Measurements from ENCODE around the gene STAT5A. TPM values are rescaled to one million over a fixed set of nuclear protein-coding genes. Genes with fewer than 3 reads are reported as not detected.
"Not testable (repeated sequence)": the region's sequence is repeated elsewhere in the genome, so short reads cannot be mapped to it uniquely, and the experiment has no call there.

The STAT5A gene
- total RNA-seq, 1 experiment from 2014 or later, result 9.4 TPM

GRCh38 chr17:42252597-42253550 is 35.4 kb upstream of the STAT5A start:
- no peak for DNase-seq
- Histone ChIP-seq H3K36me3 (replicated peaks; ENCODE audit: control insufficient read depth, insufficient read depth, low read length) (no peaks in the 10 kb centered on the region), H3K4me3 (ENCODE audit: insufficient read depth, low read depth, low read length) (no peak overlapping the region), H3K27me3 (ENCODE audit: control insufficient read depth, insufficient read depth, low read length) (no peaks in the 10 kb centered on the region)

GRCh38 chr17:42253578-42253977 is 34.7 kb upstream of the STAT5A start:
- Histone ChIP-seq H3K4me3 (ENCODE audit: insufficient read depth, low read depth, low read length) (no peak overlapping the region), H3K36me3 (replicated peaks; ENCODE audit: control insufficient read depth, insufficient read depth, low read length) (no peaks in the 10 kb centered on the region), H3K27me3 (ENCODE audit: control insufficient read depth, insufficient read depth, low read length) (no peaks in the 10 kb centered on the region)
- no peak for DNase-seq

- Histone ChIP-seq H3K27me3 (ENCODE audit: control insufficient read depth, insufficient read depth, low read length) (no peaks in the 10 kb centered on the region), H3K36me3 (replicated peaks; ENCODE audit: control insufficient read depth, insufficient read depth, low read length) (no peaks in the 10 kb centered on the region), H3K4me3 (ENCODE audit: insufficient read depth, low read depth, low read length) (no peak overlapping the region)
- no peak for DNase-seq
Observed at GRCh38 chr17:42255445-42255844, 32.9 kb upstream of the STAT5A start.

DNA sequence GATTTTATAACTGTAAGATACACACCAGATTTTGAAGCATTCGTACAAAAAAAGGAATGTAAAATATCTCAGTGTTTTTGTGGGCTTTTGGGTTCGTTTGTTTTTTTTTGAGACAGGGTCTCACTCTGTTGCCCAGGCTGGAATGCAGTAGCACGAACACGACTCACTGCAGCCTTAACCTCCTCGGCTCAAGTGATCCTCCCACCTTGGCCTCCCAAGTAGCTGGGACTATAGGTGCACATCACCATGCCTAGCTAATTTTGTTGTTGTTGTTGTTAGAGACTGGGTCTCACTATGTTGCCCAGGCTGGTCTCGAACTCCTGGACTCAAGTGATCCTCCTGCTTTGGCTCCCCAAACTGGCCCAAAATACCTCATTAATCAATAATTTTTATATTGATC is 28.0 kb upstream of the STAT5A start:
- no peak for DNase-seq
- H3K4me3 ChIP-seq (ENCODE audit: insufficient read depth, low read depth, low read length), result no peak overlapping the region
- H3K27me3 ChIP-seq (ENCODE audit: control insufficient read depth, insufficient read depth, low read length), result no peaks in the 10 kb centered on the region
- H3K36me3 ChIP-seq (replicated peaks; ENCODE audit: control insufficient read depth, insufficient read depth, low read length), result no peaks in the 10 kb centered on the region

DNA sequence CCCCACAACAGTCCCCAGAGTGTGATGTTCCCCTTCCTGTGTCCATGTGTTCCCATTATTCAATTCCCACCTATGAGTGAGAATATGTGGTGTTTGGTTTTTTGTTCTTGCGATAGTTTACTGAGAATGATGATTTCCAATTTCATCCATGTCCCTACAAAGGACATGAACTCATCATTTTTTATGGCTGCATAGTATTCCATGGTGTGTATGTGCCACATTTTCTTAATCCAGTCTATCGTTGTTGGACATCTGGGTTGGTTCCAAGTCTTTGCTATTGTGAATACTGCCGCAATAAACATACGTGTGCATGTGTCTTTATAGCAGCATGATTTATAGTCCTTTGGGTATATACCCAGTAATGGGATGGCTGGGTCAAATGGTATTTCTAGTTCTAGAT is 23.9 kb upstream of the STAT5A start:
- not testable (repeated sequence) for H3K27me3 ChIP-seq (ENCODE audit: control insufficient read depth, insufficient read depth, low read length); DNase-seq; H3K4me3 ChIP-seq (ENCODE audit: insufficient read depth, low read depth, low read length); H3K36me3 ChIP-seq (replicated peaks; ENCODE audit: control insufficient read depth, insufficient read depth, low read length)

DNA sequence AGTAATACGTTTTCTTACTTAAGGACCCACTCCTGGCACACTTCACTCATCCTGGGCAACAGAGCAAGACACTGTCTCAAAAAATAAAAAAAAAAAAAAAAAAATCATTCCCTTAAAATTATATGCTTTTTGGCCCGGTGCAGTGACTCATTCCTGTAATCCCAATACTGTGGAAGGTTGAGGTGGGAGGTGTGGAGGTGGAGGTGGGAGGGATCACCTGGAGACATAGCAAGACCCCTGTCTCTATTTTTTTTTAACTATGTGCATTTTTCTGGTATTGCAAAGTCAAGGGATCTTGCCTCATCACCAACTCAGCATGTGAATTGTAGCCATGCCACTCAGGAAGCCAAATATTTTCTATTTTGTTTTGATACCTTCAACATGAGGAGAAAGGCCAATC is 21.8 kb upstream of the STAT5A start:
- Histone ChIP-seq H3K36me3 (replicated peaks; ENCODE audit: control insufficient read depth, insufficient read depth, low read length) (no peaks in the 10 kb centered on the region), H3K4me3 (ENCODE audit: insufficient read depth, low read depth, low read length) (no peak overlapping the region), H3K27me3 (ENCODE audit: control insufficient read depth, insufficient read depth, low read length) (no peaks in the 10 kb centered on the region)
- DNase-seq, result no peak

DNA sequence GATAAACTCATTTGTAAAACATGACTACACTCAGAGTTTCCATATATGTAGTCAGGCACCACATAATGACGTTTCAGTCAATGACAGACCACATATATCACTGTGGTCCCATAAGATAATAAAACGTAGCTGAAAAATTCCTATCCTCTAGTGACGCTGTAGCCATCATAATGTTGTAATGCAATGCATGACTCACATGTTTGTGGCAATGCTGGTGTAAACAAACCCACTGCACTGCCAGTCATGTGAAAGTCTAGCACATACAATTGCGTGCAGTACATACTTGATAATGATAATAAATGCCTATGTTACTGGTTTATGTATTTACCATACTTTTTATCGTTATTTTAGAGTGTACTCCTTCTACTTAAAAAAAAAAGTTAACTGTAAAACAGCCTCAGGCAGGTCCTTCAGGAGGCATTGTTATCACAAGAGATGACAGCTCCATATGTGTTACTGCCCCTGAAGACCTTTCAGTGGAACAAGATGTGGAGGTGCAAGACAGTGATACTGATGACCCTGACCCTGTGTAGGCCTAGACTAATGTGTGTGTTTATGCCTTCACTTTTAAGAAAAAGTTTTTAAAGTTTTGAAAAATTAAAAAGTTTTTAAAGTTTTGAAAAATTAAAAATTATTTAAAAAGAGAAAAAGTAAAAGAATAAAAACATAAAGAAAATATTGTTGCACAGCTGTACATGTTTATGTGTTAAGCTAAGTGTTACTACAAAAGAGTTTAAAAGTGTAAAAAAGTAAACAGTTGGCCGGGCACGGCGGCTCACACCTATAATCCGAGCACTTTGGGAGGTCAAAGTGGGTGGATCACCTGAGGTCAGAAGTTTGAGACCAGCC is 21.2 kb upstream of the STAT5A start:
- Histone ChIP-seq H3K36me3 (replicated peaks; ENCODE audit: control insufficient read depth, insufficient read depth, low read length) (no peaks in the 10 kb centered on the region), H3K4me3 (ENCODE audit: insufficient read depth, low read depth, low read length) (no peak overlapping the region), H3K27me3 (ENCODE audit: control insufficient read depth, insufficient read depth, low read length) (no peaks in the 10 kb centered on the region)
- DNase-seq, result no peak

DNA sequence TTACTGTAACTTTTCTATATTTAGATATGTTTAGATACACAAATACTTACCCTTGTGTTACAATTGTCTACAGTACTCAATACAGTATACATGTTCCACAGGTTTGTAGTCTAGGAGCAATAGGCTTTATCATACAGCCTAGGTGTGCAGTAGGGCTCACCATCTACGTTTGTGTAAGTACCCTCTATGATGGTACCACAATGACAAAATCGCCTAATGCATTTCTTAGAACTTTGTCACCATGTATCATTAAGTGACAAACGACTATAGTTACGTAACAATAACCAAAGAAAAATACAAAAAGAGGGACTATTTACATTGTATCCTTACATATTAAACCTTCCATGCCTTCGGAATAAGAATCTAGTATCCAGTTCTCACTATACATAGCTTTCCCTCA is 20.1 kb upstream of the STAT5A start:
- no peak overlapping the region for H3K4me3 ChIP-seq (ENCODE audit: insufficient read depth, low read depth, low read length)

GRCh38 chr17:42270170-42270535 is 18.1 kb upstream of the STAT5A start:
- Histone ChIP-seq H3K36me3 (replicated peaks; ENCODE audit: control insufficient read depth, insufficient read depth, low read length) (no peaks in the 10 kb centered on the region), H3K4me3 (ENCODE audit: insufficient read depth, low read depth, low read length) (no peak overlapping the region), H3K27me3 (ENCODE audit: control insufficient read depth, insufficient read depth, low read length) (no peaks in the 10 kb centered on the region)
- DNase-seq, result no peak

More for the DNA sequence above, 20.1 kb upstream of the STAT5A start:
- DNase-seq, result no peak
- no peaks in the 10 kb centered on the region for H3K36me3 ChIP-seq (replicated peaks; ENCODE audit: control insufficient read depth, insufficient read depth, low read length)
- no peaks in the 10 kb centered on the region for H3K27me3 ChIP-seq (ENCODE audit: control insufficient read depth, insufficient read depth, low read length)

DNA sequence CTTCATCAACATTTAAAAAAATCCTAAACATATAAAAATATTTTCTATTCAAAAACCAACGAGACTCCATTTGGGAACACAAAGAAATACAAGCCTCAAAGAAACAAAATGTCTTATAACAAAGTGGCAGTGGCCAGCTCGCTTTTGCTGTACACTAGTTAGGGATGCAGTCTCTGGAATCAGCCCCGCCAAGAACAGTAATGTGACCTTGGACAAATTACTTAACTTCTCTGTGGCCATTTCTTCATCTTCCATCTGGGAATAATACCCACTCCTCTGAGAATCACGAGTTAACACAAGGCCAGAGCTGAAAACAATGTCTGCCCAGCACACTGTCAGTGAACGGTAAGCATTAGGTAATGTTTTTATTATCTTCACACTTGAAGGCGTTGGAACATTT is 17.7 kb upstream of the STAT5A start:
- Histone ChIP-seq H3K4me3 (ENCODE audit: insufficient read depth, low read depth, low read length) (no peak overlapping the region), H3K36me3 (replicated peaks; ENCODE audit: control insufficient read depth, insufficient read depth, low read length) (no peaks in the 10 kb centered on the region), H3K27me3 (ENCODE audit: control insufficient read depth, insufficient read depth, low read length) (no peaks in the 10 kb centered on the region)
- DNase-seq, result no peak

- Histone ChIP-seq H3K36me3 (replicated peaks; ENCODE audit: control insufficient read depth, insufficient read depth, low read length) (no peaks in the 10 kb centered on the region), H3K27me3 (ENCODE audit: control insufficient read depth, insufficient read depth, low read length) (no peaks in the 10 kb centered on the region), H3K4me3 (ENCODE audit: insufficient read depth, low read depth, low read length) (no peak overlapping the region)
- DNase-seq, result no peak
Observed at GRCh38 chr17:42271006-42271778, 17.1 kb upstream of the STAT5A start.

GRCh38 chr17:42271779-42272035 is 16.6 kb upstream of the STAT5A start:
- no peak overlapping the region for H3K4me3 ChIP-seq (ENCODE audit: insufficient read depth, low read depth, low read length)
- no peaks in the 10 kb centered on the region for H3K36me3 ChIP-seq (replicated peaks; ENCODE audit: control insufficient read depth, insufficient read depth, low read length)
- no peaks in the 10 kb centered on the region for H3K27me3 ChIP-seq (ENCODE audit: control insufficient read depth, insufficient read depth, low read length)
- DNase-seq, result no peak

- H3K27me3 ChIP-seq (ENCODE audit: control insufficient read depth, insufficient read depth, low read length), result no peaks in the 10 kb centered on the region
- no peaks in the 10 kb centered on the region for H3K36me3 ChIP-seq (replicated peaks; ENCODE audit: control insufficient read depth, insufficient read depth, low read length)
- DNase-seq, result no peak
- H3K4me3 ChIP-seq (ENCODE audit: insufficient read depth, low read depth, low read length), result no peak overlapping the region
Observed at GRCh38 chr17:42272162-42272907, 16.0 kb upstream of the STAT5A start.

Data from H7 (cell line).